ENCODE measurements around the gene SPATA6.

The SPATA6 gene

DNA sequence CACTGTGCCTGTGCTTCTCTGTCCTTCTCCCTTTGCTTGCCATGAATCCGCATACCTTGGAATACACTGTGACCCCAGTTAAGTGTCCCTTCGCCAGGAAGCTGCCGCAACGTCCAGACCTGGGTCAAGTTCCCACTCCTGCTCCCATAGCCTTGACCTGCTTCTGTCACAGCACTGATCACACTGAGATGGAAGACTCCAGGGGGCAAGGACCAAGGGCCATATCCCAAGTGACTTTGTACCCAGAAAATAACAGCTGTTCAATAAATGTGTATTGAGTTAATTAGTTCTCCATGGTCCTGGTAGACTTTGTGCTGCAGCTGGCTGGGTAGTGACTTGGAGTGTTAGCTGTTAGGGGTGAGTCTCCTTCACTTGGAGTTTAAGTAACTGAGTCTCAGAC is 223.6 kb downstream of the SPATA6 start:
- DNase-seq = no peak

DNA sequence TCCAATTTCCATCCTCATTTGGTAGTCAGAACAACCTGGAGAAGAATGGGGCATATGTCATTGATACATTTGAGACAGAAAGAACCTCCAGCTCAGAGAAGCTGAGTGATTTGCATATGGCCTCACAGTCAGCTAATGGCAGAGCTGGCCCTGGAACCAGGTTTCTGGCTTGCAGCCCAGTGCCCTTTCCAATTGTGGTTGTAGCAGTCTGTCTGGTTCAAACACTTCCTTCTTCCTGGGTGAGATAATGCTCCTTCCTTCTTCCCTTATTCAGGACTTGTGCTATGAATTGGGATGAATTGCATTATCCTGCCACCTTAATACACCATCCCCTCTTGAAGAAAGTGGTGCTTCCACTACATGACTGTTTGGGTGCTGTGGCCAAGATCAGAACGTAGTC is 225.3 kb downstream of the SPATA6 start:
- DNase-seq = peak; percentile 24
